ENCODE data around the gene GMDS. TPM values are rescaled to one million over a fixed set of nuclear protein-coding genes. Genes with fewer than 3 reads are reported as not detected.

Gene GMDS
- total and polyA plus RNA-seq, 2 of the 4 experiments (the other 2 are of a cell fraction) = 7.3 to 21.9 TPM

DNA sequence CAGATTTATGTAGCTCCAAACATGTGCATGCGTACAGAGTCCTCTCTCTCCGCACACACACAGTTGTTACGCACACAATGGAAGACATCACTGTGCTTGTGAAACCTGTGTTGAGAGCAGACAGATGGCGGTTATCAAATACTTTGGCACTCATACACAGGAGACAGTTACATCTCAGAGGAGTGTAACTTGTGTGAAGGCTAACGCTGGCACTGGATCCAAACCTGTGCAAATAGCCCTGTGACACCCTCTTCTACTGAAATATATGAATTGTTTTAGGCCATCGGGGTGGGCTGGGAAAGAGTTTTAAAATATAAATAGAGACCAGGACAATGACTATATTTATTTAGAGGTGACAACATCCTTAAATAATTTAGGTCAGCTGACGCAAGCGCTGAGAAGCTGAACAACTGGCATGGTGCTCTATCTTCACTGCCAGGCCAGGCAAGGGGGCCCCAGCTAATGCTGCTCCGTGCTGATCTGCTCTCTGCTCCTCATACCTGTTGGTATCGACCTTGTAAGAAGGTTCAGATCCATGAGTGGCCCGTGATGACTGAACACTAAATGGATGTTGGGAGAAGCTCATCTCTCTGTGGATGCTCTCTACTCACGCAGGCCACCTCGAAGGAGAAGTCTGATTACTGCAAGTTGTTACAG, 566.2 kb downstream of the GMDS start:
- no peak overlapping the region for H2BK5ac ChIP-seq (ENCODE audit: low read depth, low read length, poor library complexity, severe bottlenecking)
- H4K5ac ChIP-seq (ENCODE audit: low read depth, low read length) = no peak overlapping the region
- no peaks in the 10 kb centered on the region for H4K20me1 ChIP-seq (ENCODE audit: insufficient read depth, low read length)
- CTCF ChIA-PET = interaction anchor here (1.2 kb wide), 1 partner anchor 17 kb away, joined by 4 read pairs; no protein-coding TSS in a partner anchor
- no peak overlapping the region; the same call in 1 of the 2 replicates for H2BK120ac ChIP-seq (ENCODE audit: low read depth, low read length)
- ATAC-seq (ENCODE audit: low read depth) (no peak), DNase-seq (no peak)
- H3K4me2 ChIP-seq (ENCODE audit: low read depth, low read length) = no peak overlapping the region
- peaks cover 8% of the 10 kb centered on the region for H3K4me1 ChIP-seq (ENCODE audit: control insufficient read depth, insufficient read depth, low read length)
- H2BK15ac ChIP-seq (ENCODE audit: low read depth, low read length) = peak overlapping the region; percentile 3; the same call in 1 of the 3 replicates
- dilution Hi-C loops (cut with HindIII; ENCODE audit: low sequenced_read_pairs, unreplicated experiment) = no loop called here
- no TSS peak for BruUV-seq (replicated peaks)
- H3K14ac ChIP-seq (replicated peaks; ENCODE audit: low read depth, low read length) = peak overlapping the region; percentile 43; the same call in 1 of the 2 replicates
- no peak for TF ChIP-seq MXI1 (IDR thresholded peaks at IDR 0.05; ENCODE audit: borderline replicate concordance, low read depth, low read length)
- no peak for TF ChIP-seq SMC3 (IDR thresholded peaks at IDR 0.05; ENCODE audit: low read depth, low read length)
- in situ Hi-C loops (cut with MboI; ENCODE audit: low sequenced_read_pairs) = no loop called here
- intact Hi-C loops (cut with micrococcal nuclease) = no loop called here
- no peak overlapping the region for H3K9ac ChIP-seq (ENCODE audit: low read depth, low read length)
- POLR2A ChIA-PET (ENCODE audit: unreplicated experiment) = no interaction called here
- no peak overlapping the region for H4K8ac ChIP-seq (ENCODE audit: low read depth in 2 of 2, low read length in 2 of 2)
- no peak overlapping the region for H3K23ac ChIP-seq (ENCODE audit: low read depth, low read length)
- H3K79me1 ChIP-seq (ENCODE audit: low read depth in 1 of 2, low read length in 2 of 2) = no peaks in the 10 kb centered on the region
- no peak overlapping the region for H4K91ac ChIP-seq (ENCODE audit: insufficient read depth, low read depth, low read length)
- H3K56ac ChIP-seq (ENCODE audit: extremely low read depth, insufficient read depth, low read length) = no peak overlapping the region
- no peak overlapping the region for H3K27ac ChIP-seq (ENCODE audit: insufficient read depth, low read length)
- H3K18ac ChIP-seq (ENCODE audit: low read depth, low read length) = 0 out of 2 replicates have a peak overlapping the region, but pooled peaks have one; percentile 82
- peaks cover 2% of the 10 kb centered on the region for H3K9me1 ChIP-seq (ENCODE audit: insufficient read depth, low read length)
- peak overlapping the region; percentile 18; the same call in 1 of the 2 replicates for H2AK5ac ChIP-seq (ENCODE audit: low read depth, low read length)
- H2AK9ac ChIP-seq (replicated peaks; ENCODE audit: low read depth, low read length, poor library complexity) = no peak overlapping the region
- H3K27me3 ChIP-seq (ENCODE audit: control insufficient read depth, insufficient read depth, low read length) = no peaks in the 10 kb centered on the region
- no peak overlapping the region for H2AFZ ChIP-seq (replicated peaks; ENCODE audit: low read length, poor library complexity)
- H3K36me3 ChIP-seq (ENCODE audit: control insufficient read depth, insufficient read depth, low read length) = no peaks in the 10 kb centered on the region
- no peak overlapping the region for H3K4me3 ChIP-seq (ENCODE audit: insufficient read depth, low read depth, low read length)
- H3K9me3 ChIP-seq (ENCODE audit: control insufficient read depth, insufficient read depth, low read length) = no peaks in the 10 kb centered on the region
- peak overlapping the region; percentile 33 for H3K4ac ChIP-seq (ENCODE audit: low read depth, low read length)
- H2BK20ac ChIP-seq (ENCODE audit: low read depth, low read length) = 0 out of 2 replicates have a peak overlapping the region, but pooled peaks have one; percentile 16
- 100% methylated on average over 2 of the region's 13 CpGs; no CpG with 5 or more reads in 1 of the 2 experiments for WGBS, 2 experiments (ENCODE audit: extremely low coverage in 2 of 2, insufficient read length in 1 of 2)
